ENCODE data around the gene TBC1D2B. TPM values are rescaled to one million over a fixed set of nuclear protein-coding genes. Genes with fewer than 3 reads are reported as not detected.

Gene TBC1D2B
- total RNA-seq, 4 donors from 2014 or later, result 4.7 to 9.6 (median 8.1) TPM

- intact Hi-C loops (cut with DNase I; ENCODE audit: low total_unique reads) (no loop called here), in situ Hi-C loops (cut with MboI; ENCODE audit: low sequenced_read_pairs in 4 of 4) (no loop called here)
- Histone ChIP-seq H3K4me1 (peaks cover 46 to 73% of the 10 kb centered on the region in 2 donors), H3K27ac (no peak overlapping the region), H3K9me3 (no peaks in the 10 kb centered on the region), H3K4me3 (no peak overlapping the region), H3K27me3 (no peaks in the 10 kb centered on the region), H3K36me3 (no peaks in the 10 kb centered on the region)
- ATAC-seq (no peak), DNase-seq (no peak)
- no peak for TF ChIP-seq CTCF (IDR thresholded peaks at IDR 0.05 in 4 of 5, conservative IDR thresholded peaks at IDR 0.05 in 1 of 5)
- no peak for TF ChIP-seq POLR2A (IDR thresholded peaks at IDR 0.05)
These were observed 22.5 kb downstream of the TBC1D2B start for GRCh38 chr15:78054966-78055365.

GRCh38 chr15:78054518-78054917 lies 23.0 kb downstream of the TBC1D2B start:
- H3K4me3 ChIP-seq, result no peak overlapping the region
- no peak overlapping the region for H3K27ac ChIP-seq
- peaks cover 46 to 71% of the 10 kb centered on the region in 2 donors for H3K4me1 ChIP-seq
- no peak for DNase-seq
- no peak for ATAC-seq
- H3K9me3 ChIP-seq, result no peaks in the 10 kb centered on the region
- intact Hi-C loops (cut with DNase I; ENCODE audit: low total_unique reads), result no loop called here
- H3K36me3 ChIP-seq, result no peaks in the 10 kb centered on the region
- no peak for TF ChIP-seq CTCF (IDR thresholded peaks at IDR 0.05 in 4 of 5, conservative IDR thresholded peaks at IDR 0.05 in 1 of 5)
- TF ChIP-seq POLR2A (IDR thresholded peaks at IDR 0.05), result no peak
- in situ Hi-C loops (cut with MboI; ENCODE audit: low sequenced_read_pairs in 4 of 4), result no loop called here
- no peaks in the 10 kb centered on the region for H3K27me3 ChIP-seq

- H3K9me3 ChIP-seq, result no peaks in the 10 kb centered on the region
- ATAC-seq, result no peak
- no peaks in the 10 kb centered on the region for H3K27me3 ChIP-seq
- H3K4me3 ChIP-seq, result no peak overlapping the region
- no peak for DNase-seq
- intact Hi-C loops (cut with DNase I; ENCODE audit: low total_unique reads) (no loop called here), in situ Hi-C loops (cut with MboI; ENCODE audit: low sequenced_read_pairs in 4 of 4) (no loop called here)
- H3K4me1 ChIP-seq, result peaks cover 43 to 71% of the 10 kb centered on the region in 2 donors
- TF ChIP-seq CTCF (IDR thresholded peaks at IDR 0.05 in 4 of 5, conservative IDR thresholded peaks at IDR 0.05 in 1 of 5) (no peak), POLR2A (IDR thresholded peaks at IDR 0.05) (no peak)
- H3K27ac ChIP-seq, result no peak overlapping the region
- H3K36me3 ChIP-seq, result no peaks in the 10 kb centered on the region
These were observed 25.0 kb downstream of the TBC1D2B start for GRCh38 chr15:78052545-78052944.

- no peaks in the 10 kb centered on the region for H3K9me3 ChIP-seq
- in situ Hi-C loops (cut with MboI; ENCODE audit: low sequenced_read_pairs in 4 of 4), result no loop called here
- DNase-seq, result peak in 1 of 2 donors; percentile 52
- peak; percentile 32 to 37 for ATAC-seq
- no peaks in the 10 kb centered on the region for H3K27me3 ChIP-seq
- TF ChIP-seq CTCF (IDR thresholded peaks at IDR 0.05 in 4 of 5, conservative IDR thresholded peaks at IDR 0.05 in 1 of 5) (no peak), POLR2A (IDR thresholded peaks at IDR 0.05) (no peak)
- intact Hi-C loops (cut with DNase I; ENCODE audit: low total_unique reads), result no loop called here
- no peak overlapping the region for H3K4me3 ChIP-seq
- no peak overlapping the region for H3K27ac ChIP-seq
- no peaks in the 10 kb centered on the region for H3K36me3 ChIP-seq
- H3K4me1 ChIP-seq, result peaks cover 43 to 71% of the 10 kb centered on the region in 2 donors
These were observed 25.5 kb downstream of the TBC1D2B start for GRCh38 chr15:78052001-78052401.

- Histone ChIP-seq H3K36me3 (no peaks in the 10 kb centered on the region), H3K4me3 (no peak overlapping the region), H3K9me3 (no peaks in the 10 kb centered on the region), H3K4me1 (peaks cover 39 to 69% of the 10 kb centered on the region in 2 donors), H3K27me3 (no peaks in the 10 kb centered on the region), H3K27ac (no peak overlapping the region)
- no peak for ATAC-seq
- in situ Hi-C loops (cut with MboI; ENCODE audit: low sequenced_read_pairs in 4 of 4) (no loop called here), intact Hi-C loops (cut with DNase I; ENCODE audit: low total_unique reads) (no loop called here)
- no peak for TF ChIP-seq CTCF (IDR thresholded peaks at IDR 0.05 in 4 of 5, conservative IDR thresholded peaks at IDR 0.05 in 1 of 5)
- no peak for TF ChIP-seq POLR2A (IDR thresholded peaks at IDR 0.05)
- no peak for DNase-seq
These were observed 25.9 kb downstream of the TBC1D2B start for GRCh38 chr15:78051596-78051995.

Measured in gastrocnemius medialis (tissue), 4 donors.